ENCODE results near the gene GAREM1.
A peak's percentile ranks its signal among the peaks of the same experiment; 100 is the strongest.
"Not testable (repeated sequence)": the region's sequence is repeated elsewhere in the genome, so short reads cannot be mapped to it uniquely, and the experiment has no call there.

The GAREM1 gene

DNA sequence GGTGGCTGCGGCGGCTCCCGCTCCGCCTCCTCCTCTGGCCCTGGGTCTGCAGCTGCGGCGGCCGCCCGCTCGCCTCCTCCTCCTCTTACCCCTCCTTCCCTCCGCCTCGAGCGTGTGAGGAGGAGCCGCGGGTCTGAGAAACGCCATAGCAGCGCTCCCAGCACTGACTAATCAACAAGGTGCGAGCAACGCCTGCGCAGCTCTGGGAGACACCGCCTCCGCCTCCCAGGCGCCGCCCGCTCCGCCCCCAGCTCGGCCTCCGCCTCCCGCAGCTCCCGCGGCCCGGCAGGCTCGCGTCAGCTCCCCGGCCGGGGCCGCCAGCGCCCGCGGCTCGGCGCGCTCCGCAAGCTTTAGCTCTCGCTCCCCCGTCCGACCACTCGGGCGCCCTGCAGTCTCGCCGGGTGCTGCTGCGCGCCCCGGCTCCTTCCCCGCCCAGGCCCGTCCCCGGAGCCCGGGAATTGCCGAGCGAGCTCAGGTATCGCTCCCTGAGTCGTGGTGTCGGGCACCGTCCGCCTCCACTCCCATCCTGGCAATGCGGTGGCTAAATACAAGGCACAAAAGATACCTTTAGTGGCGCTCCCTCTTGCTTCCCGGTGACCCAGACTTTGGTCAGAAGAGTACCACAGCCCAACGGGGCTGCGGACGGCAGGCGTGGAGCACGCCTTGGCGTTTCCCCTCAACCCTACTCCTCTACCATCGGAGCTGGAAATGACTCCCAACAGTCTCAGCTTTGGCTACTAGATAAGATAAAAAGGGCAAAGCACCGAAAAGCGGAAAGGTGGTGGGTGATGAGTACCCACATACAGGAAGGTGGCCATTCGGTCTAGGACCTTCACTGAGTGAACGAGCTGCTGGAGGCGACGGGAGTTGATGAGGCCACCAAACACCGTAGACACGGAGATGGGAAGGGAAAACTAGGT lies at the start of gene GAREM1:
Gene GAREM1, minus strand, starts transcription at position 169 of the 920 bp plus-strand sequence. CDS start 454 bp downstream, outside the sequence.
- TF ChIP-seq, protein P1, sequence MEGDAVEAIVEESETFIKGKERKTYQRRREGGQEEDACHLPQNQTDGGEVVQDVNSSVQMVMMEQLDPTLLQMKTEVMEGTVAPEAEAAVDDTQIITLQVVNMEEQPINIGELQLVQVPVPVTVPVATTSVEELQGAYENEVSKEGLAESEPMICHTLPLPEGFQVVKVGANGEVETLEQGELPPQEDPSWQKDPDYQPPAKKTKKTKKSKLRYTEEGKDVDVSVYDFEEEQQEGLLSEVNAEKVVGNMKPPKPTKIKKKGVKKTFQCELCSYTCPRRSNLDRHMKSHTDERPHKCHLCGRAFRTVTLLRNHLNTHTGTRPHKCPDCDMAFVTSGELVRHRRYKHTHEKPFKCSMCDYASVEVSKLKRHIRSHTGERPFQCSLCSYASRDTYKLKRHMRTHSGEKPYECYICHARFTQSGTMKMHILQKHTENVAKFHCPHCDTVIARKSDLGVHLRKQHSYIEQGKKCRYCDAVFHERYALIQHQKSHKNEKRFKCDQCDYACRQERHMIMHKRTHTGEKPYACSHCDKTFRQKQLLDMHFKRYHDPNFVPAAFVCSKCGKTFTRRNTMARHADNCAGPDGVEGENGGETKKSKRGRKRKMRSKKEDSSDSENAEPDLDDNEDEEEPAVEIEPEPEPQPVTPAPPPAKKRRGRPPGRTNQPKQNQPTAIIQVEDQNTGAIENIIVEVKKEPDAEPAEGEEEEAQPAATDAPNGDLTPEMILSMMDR (IDR thresholded peaks at IDR 0.05), result no peak
- peaks cover 41% of the 10 kb centered on the region for H3K4me1 Mint-ChIP-seq
- DNase-seq, result peak; percentile 93
- no peaks in the 10 kb centered on the region for H3K36me3 Mint-ChIP-seq (ENCODE audit: low read depth)
- peak within 1 kb of the TSS; percentile 89 for H3K27ac Mint-ChIP-seq
- H3K4me3 Mint-ChIP-seq, result peak within 1 kb of the TSS; percentile 94
- H3K9me3 Mint-ChIP-seq, result no peaks in the 10 kb centered on the region
- peaks cover 21% of the 10 kb centered on the region for H3K27me3 Mint-ChIP-seq (ENCODE audit: low read depth, poor library complexity)

DNA sequence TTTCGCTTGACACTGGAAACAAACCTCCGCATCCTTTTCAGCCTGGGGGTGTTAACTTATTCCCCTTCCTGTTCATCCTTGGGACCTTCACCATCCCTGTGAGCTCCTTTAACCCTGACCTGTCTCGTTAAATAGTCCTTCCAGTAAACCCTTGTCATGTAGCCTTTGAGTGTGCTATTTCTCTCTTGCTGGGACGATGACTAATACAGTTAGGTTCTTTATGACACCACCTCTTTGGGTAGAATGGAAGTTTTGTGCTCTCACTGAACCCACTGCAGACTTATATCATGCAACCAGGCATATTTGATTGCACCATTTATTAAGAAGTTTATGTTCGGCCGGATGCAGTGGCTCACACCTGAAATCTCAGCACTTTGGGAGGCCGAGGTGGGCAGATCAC lies 40.5 kb upstream of the GAREM1 start:
- no peaks in the 10 kb centered on the region for H3K36me3 Mint-ChIP-seq (ENCODE audit: low read depth)
- H3K27ac Mint-ChIP-seq, result no peak overlapping the region
- H3K27me3 Mint-ChIP-seq (ENCODE audit: low read depth, poor library complexity), result no peaks in the 10 kb centered on the region
- H3K4me1 Mint-ChIP-seq, result peaks cover 41% of the 10 kb centered on the region
- TF ChIP-seq, protein P1 (IDR thresholded peaks at IDR 0.05), result no peak
- no peak for DNase-seq
- H3K9me3 Mint-ChIP-seq, result peaks cover 19% of the 10 kb centered on the region
- H3K4me3 Mint-ChIP-seq, result no peak overlapping the region

DNA sequence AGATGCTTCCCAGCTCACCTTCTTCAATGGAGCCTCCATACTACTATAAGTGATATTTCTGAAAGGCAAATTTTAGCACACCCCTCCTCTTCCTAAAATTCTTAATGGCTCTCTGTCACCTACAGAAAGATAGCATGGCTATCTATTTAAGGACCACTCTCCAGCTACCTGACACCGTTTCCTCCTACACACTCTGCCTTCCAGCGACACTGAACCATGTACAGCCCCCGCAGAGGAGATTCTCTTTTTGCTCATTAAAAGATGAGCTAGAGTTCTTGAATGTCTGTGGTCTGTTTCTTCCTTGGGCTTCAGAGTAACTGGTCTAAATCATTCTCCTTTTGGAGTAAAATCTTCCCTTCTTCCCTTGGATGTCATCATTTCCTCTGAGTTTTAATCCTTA lies 38.4 kb upstream of the GAREM1 start:
- Mint-ChIP-seq H3K27me3 (ENCODE audit: low read depth, poor library complexity) (no peaks in the 10 kb centered on the region), H3K4me3 (peak overlapping the region; percentile 4), H3K9me3 (peaks cover 15% of the 10 kb centered on the region), H3K4me1 (peaks cover 45% of the 10 kb centered on the region), H3K27ac (peak overlapping the region; percentile 72), H3K36me3 (ENCODE audit: low read depth) (no peaks in the 10 kb centered on the region)
- no peak for DNase-seq
- TF ChIP-seq, protein P1 (IDR thresholded peaks at IDR 0.05), result no peak

DNA sequence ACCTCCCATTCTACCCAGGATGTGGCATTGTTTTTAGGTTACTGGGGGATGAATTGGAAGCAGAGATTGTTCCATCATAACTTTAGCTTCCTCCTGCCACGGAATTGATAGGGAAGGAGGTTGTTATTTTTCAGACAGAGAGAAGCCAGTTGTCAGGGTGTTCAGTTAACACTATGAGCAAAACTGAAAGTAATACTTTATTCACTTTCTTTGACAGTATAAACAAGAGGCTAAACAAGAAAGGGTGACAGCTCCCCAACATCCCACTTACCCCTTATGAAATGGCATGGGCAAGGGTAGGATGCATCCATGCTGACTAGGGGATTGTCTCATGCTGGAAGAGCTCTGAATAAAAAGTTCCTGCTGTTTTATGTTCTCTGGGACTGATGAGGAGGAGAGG lies 36.4 kb upstream of the GAREM1 start:
- Mint-ChIP-seq H3K27me3 (ENCODE audit: low read depth, poor library complexity) (no peaks in the 10 kb centered on the region), H3K4me1 (peaks cover 45% of the 10 kb centered on the region), H3K27ac (peak overlapping the region; percentile 39), H3K36me3 (ENCODE audit: low read depth) (no peaks in the 10 kb centered on the region), H3K9me3 (peaks cover 13% of the 10 kb centered on the region), H3K4me3 (no peak overlapping the region)
- no peak for DNase-seq
- TF ChIP-seq, protein P1 (IDR thresholded peaks at IDR 0.05), result no peak

DNA sequence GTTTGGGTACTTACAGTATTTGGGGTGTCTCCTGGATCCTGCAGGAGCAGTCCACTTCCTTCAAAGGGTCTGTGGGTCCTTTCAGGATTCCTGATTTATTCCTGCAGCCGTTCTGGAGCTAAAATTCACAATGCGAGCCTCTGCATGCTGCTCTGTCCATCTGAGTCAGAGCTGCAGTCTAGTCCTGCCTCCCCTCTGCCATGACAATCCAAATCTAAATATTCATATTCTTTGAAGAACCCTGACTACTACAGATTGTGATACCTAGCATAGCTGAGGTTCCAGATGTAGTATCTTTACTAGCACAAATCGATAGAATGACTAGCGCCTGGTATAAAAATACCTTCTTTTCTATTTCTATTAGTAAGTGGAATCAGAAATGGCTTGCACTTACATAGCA lies 31.3 kb upstream of the GAREM1 start:
- no peak for DNase-seq
- peaks cover 2% of the 10 kb centered on the region for H3K36me3 Mint-ChIP-seq (ENCODE audit: low read depth)
- H3K4me3 Mint-ChIP-seq, result no peak overlapping the region
- peaks cover 36% of the 10 kb centered on the region for H3K9me3 Mint-ChIP-seq
- peaks cover 3% of the 10 kb centered on the region for H3K27me3 Mint-ChIP-seq (ENCODE audit: low read depth, poor library complexity)
- H3K4me1 Mint-ChIP-seq, result peaks cover 8% of the 10 kb centered on the region
- H3K27ac Mint-ChIP-seq, result no peak overlapping the region
- TF ChIP-seq, protein P1 (IDR thresholded peaks at IDR 0.05), result no peak

DNA sequence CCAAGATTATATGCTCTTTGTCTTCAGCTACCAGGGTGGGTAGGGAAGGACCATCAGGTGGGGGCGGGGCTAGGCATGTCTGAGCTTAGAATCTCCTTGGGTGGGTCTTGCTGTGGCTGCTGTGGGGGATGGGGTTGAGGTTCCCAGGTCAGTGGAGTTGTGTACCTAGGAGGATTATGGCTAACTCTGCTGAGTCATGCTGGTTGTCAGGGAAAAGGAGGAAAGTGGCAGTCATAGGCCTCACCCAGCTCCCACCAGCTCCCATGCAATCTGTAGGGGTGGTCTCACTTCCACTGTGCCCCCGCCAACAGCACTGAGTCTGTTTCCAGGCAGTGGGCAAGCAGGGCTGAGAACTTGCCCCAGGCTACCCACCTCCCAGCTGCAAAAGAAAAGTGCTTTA lies 30.6 kb upstream of the GAREM1 start:
- not testable (repeated sequence) for H3K27ac Mint-ChIP-seq; H3K4me1 Mint-ChIP-seq; DNase-seq; H3K36me3 Mint-ChIP-seq (ENCODE audit: low read depth); H3K4me3 Mint-ChIP-seq; H3K27me3 Mint-ChIP-seq (ENCODE audit: low read depth, poor library complexity)
- H3K9me3 Mint-ChIP-seq, result peaks cover 44% of the 10 kb centered on the region

Data from nephron progenitor cell (in vitro differentiated cells).